GM19452 (cell line): ENCODE results near the gene KRTAP5-7.

Source experiments
- ATAC-seq: cut with Tn5 transposase; IDR thresholded peaks from one replicate; pipeline ENCODE4 v1.9.1; 2021; ENCODE audit not compliant: unreplicated experiment

Gene KRTAP5-7

GRCh38 chr11:71495286-71496230, 31.5 kb upstream of the KRTAP5-7 start:
- no peak for ATAC-seq

- ATAC-seq = no peak
Measured at GRCh38 chr11:71496421-71496820, 30.6 kb upstream of the KRTAP5-7 start.

GRCh38 chr11:71498091-71498490, 29.0 kb upstream of the KRTAP5-7 start:
- ATAC-seq = no peak

- ATAC-seq = no peak
Measured at GRCh38 chr11:71499125-71499524, 27.9 kb upstream of the KRTAP5-7 start.

- no peak for ATAC-seq
Measured at GRCh38 chr11:71499546-71499945, 27.5 kb upstream of the KRTAP5-7 start.

GRCh38 chr11:71500601-71501021, 26.5 kb upstream of the KRTAP5-7 start:
- ATAC-seq = no peak

DNA sequence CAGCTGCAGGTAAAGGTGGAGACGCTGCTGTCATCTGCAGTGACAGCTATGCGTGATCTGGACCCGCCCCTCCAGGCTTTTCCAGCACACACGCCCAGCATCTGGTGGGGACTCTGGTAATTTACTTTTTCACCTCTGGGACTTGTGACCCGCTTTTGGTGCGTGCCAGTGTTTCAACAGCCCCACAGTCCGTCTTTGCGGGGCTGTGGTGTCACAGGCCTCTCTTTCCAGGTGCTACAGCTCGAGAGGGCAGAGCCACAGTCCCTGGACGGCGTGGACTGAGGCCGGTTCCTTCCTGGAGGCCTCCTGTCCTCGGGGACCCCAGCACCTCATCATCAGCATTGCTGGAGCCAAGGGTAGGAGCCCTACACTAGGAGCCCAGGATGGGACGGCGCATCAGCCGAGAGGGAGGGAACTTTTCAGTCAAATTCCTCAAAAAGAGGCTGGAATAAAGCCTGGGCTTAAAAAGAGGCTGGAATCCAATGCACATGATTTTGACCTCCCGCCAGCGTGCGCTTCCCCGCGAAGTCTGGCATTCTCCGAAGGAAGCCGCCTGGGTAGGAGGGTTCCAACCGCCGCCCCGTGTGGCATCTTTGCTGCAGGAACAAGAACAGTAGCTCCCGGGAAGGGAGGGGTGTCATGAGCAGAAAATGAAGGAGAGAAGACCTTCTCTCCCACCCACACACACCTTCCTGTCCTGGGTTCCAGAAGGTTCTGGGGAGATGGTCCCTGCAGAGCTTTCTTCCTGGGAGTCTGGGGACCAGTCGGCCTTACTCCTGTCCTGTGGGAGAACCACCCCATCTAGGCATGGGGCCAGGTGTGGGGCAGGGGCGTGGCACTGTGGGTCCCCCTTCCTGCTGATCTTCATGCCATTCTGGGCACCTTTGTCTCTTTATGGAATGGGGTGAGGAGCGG, 25.7 kb upstream of the KRTAP5-7 start:
- no peak for ATAC-seq

- ATAC-seq = no peak
Measured at GRCh38 chr11:71502026-71502425, 25.0 kb upstream of the KRTAP5-7 start.

DNA sequence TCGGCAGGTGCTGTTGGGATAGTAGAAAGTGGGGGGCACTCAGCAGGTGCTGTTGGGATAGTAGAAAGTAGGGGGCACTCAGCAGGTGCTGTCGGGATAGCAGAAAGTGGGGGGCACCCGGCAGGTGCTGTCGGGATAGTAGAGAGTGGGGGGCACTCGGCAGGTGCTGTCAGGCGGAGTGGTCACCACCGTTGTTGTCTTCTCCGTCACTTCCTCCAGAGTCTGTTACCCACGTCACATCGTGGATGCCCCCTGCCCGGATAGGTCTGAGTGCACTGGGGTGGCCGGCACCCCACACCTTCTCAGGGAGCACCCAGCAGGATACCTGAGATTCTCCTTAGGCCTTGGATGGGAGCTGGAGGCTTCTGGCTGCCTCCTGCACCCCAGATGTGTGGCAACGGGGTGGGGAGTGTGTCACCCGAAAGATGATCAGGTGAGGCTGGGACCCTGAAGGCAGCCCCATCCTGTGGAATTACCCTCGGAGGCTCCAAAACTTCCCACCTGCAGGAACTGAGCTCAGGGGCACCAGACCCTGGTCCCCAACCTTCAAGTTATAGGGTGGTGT, 24.1 kb upstream of the KRTAP5-7 start:
- ATAC-seq = no peak

GRCh38 chr11:71504531-71504930, 22.5 kb upstream of the KRTAP5-7 start:
- no peak for ATAC-seq

DNA sequence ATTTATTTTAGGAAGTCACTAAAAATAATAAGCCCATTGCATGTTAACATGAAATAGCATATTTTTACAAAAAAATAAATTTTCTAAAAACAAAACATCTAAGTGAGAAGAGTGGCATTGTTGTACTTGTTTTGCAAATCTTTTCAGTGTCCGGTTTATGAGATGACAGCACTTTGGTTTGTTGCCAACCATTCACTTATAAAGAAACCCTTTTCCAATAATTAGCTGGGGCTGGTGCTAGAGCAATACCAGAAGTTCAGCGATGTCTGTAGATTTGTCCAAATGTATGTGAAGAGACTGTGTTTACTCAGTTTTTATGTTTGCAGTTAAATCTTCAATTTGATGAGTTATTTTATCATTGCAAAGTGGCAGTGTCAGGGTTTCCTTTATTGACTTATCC, 22.1 kb upstream of the KRTAP5-7 start:
- ATAC-seq = no peak

DNA sequence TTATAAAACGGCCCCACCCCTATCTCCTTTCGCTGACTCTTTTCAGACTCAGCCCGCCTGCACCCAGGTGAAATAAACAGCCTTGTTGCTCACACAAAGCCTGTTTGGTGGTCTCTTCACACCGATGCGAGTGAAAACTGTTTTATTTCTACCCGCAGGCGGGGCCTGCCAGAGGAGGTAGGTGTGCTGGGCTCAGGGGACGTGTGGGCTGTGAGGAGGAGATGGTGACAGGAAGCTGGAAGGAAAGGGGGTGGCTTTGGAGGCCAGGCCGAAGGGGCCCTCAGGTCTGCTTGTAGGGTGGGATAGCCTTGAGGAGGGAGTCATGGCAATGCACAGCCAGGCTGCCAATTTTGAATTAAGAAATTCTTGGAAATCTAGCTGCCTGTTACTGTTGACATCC, 21.3 kb upstream of the KRTAP5-7 start:
- no peak for ATAC-seq

- ATAC-seq = no peak
Measured at GRCh38 chr11:71507102-71507501, 20.0 kb upstream of the KRTAP5-7 start.

DNA sequence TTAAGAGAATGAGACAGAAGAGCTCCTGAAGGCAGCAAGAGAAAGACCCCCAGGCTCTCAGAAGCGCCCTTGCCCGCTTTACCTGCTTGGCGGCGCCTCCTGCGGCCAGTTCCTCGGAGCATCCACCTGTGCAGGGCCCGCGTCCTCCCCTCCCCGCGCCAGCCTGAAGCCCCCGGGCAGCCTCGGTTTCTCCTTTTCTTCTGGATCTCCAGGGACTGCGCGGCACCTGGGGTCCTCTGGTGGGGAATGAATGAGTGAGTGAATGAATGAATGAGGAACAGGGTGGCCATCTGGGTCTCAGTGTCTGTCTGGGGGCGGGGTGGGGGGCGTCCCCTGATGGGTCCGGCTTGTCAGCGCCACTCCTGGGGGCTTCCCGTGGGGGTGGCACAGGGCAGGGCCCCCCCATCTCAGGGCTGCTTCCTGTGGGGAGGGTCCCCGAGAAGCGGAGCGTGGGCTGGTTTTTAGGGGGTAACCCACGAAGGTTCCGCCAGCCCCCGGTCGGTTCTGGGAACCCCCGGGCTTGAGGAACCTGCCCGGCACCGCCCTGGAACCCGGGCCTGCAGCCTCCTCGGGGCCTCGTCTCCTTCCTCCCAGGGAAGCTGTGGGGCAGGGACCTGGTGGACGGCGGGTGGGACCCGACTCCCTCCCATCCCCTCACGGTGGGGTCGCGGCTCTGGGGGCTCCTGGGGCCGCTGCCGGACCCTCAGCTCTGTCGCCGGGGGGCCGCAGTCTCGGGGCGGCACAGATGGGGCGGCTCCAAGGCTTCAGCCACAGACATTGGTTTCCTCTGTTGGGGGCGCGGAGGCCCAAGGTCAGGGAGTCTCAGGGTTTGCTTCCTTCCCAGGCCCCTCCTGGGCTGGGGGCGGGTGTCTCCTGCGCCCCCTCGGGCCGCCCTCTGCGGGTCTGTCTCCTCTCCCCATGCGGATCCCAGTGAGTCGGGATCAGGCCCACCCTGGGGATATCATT, 8.3 kb upstream of the KRTAP5-7 start:
- no peak for ATAC-seq

GRCh38 chr11:71519546-71519945, 7.5 kb upstream of the KRTAP5-7 start:
- no peak for ATAC-seq

GRCh38 chr11:71525188-71525937, 1.7 kb upstream of the KRTAP5-7 start:
- ATAC-seq = no peak

DNA sequence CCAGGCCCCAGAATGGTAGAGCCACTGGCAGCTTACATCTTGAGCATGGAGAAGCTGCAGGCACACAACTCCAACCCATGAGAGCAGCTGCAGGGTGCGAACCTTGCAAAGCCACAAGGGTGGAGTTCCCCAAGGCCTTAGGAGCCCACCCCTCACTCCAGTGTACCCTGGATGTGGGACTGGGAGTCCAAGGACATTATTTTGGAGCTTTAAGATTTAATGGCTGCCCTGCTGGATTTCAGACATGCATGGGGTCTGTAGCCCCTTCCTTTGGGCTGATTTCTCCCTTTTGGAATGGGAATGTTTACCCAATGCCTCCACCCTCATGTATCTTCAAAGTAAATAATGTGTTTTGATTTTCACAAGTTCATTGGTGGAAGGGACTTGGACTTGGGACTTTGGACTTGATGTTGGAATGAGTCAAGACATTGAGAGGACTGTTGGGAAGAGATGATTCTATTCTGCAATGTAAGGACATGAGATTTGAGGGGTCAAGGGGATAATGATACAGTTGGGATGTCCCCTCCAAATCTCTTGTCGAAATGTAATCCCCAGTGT, 1.1 kb upstream of the KRTAP5-7 start:
- no peak for ATAC-seq

GRCh38 chr11:71527576-71528210, 626 bp downstream of the KRTAP5-7 start:
- ATAC-seq = no peak

- no peak for ATAC-seq
Measured at GRCh38 chr11:71530602-71531001, 3.5 kb downstream of the KRTAP5-7 start.
